K562 (cell line): ENCODE measurements around the gene MMP27. TPM values are rescaled to one million over a fixed set of nuclear protein-coding genes. Genes with fewer than 3 reads are reported as not detected.

Source experiments
- AFF4 ChIP-seq: sonication (generic); formaldehyde crosslinking; IDR thresholded peaks from 2 replicates; pipeline ENCODE4 v1.8.0; 2023; ENCODE audit warnings: mild to moderate bottlenecking, missing genetic modification reagents
- BRF1 ChIP-seq: IDR thresholded peaks from 3 replicates; pipeline ENCODE4 v1.6.1; 2011; ENCODE audit warnings: borderline replicate concordance, mild to moderate bottlenecking; ENCODE audit not compliant: insufficient read length; ENCODE audit errors: extremely low read depth
- CREM ChIP-seq: IDR thresholded peaks from 2 replicates; pipeline ENCODE4 v1.6.1; 2014; ENCODE audit warnings: antibody characterized with exemption, low read depth
- CXXC5 ChIP-seq: fragments of 250-450 bp; sonication (Bioruptor Pico); IDR thresholded peaks from 2 replicates; pipeline ENCODE4 v1.8.0; 2022; ENCODE audit warnings: inconsistent platforms, mild to moderate bottlenecking, moderate library complexity
- FUS ChIP-seq: fragments of 200-400 bp; formaldehyde crosslinking; optimal IDR thresholded peaks from 2 replicates; pipeline ENCODE3; 2017; ENCODE audit warnings: low read depth, low read length
- HNRNPUL1 ChIP-seq: fragments of 200-400 bp; formaldehyde crosslinking; IDR thresholded peaks from 2 replicates; pipeline ENCODE4 v1.6.1; 2017; ENCODE audit warnings: low read length
- HOXB6 ChIP-seq: fragments of 250-450 bp; sonication (Bioruptor Pico); IDR thresholded peaks from 2 replicates; pipeline ENCODE4 v1.5.1; 2022; ENCODE audit warnings: mild to moderate bottlenecking, borderline replicate concordance
- MAZ ChIP-seq, 2 experiments: fragments of 450-650 bp in 1 of 2; sonication (generic) in 1 of 2; formaldehyde crosslinking; IDR thresholded peaks in 1 of 2; conservative IDR thresholded peaks in 1 of 2; 2 replicates each; pipeline versions ENCODE4 v1.4.0 to v1.5.0; 2020; ENCODE audit warnings: mild to moderate bottlenecking in 1 of 2, missing genetic modification reagents in 1 of 2
- MIER1 ChIP-seq: fragments of 450-650 bp; IDR thresholded peaks from 2 replicates; pipeline ENCODE4 v1.6.1; 2016; ENCODE audit warnings: antibody characterized with exemption, mild to moderate bottlenecking, low read depth
- RERE ChIP-seq: sonication (generic); formaldehyde crosslinking; IDR thresholded peaks from 2 replicates; pipeline ENCODE4 v1.8.0; 2023; ENCODE audit warnings: missing genetic modification reagents, mild to moderate bottlenecking, borderline replicate concordance
- RFX7 ChIP-seq: fragments of 250-450 bp; sonication (Bioruptor Pico); IDR thresholded peaks from 2 replicates; pipeline ENCODE4 v1.5.1; 2021; ENCODE audit warnings: mild to moderate bottlenecking
- ZBTB2 ChIP-seq: fragments of 450-650 bp; IDR thresholded peaks from 2 replicates; pipeline ENCODE4 v1.6.1; 2016; ENCODE audit warnings: antibody characterized with exemption
- ZBTB5 ChIP-seq: fragments of 450-650 bp; IDR thresholded peaks from 2 replicates; pipeline ENCODE4 v1.6.1; 2017; ENCODE audit warnings: antibody characterized with exemption
- ZNF347 ChIP-seq: fragments of 450-650 bp; formaldehyde crosslinking; IDR thresholded peaks from 2 replicates; pipeline ENCODE4 v1.4.0; 2020; ENCODE audit warnings: low read depth, mild to moderate bottlenecking, moderate library complexity
- ZNF695 ChIP-seq: fragments of 450-650 bp; formaldehyde crosslinking; IDR thresholded peaks from 2 replicates; pipeline ENCODE4 v1.4.0; 2020; ENCODE audit warnings: mild to moderate bottlenecking, moderate library complexity
- polyA plus RNA-seq, 8 experiments: library from polyadenylated mRNA; depleted of rRNA in 4 of 8; stranded (reverse) in 5 of 8; unstranded in 3 of 8; fragments of >200 nt; fragmentation: Nextera tagmentation in 2 of 8; fragmentation: Illumina TruSeq in 1 of 8; extraction: Ambion mirVana in 2 of 8; extraction: Trizol in 1 of 8; gene quantifications; 2 replicates each; pipeline versions ENCODE4 v1.2.1 to v1.2.3, GENCODE V29; 2011 to 2014; ENCODE audit warnings: inconsistent platforms in 1 of 8, missing spikeins in 1 of 8
- total RNA-seq, 7 experiments: library from RNA; depleted of rRNA in 6 of 7; stranded (reverse); fragments of >200 nt in 6 of 7; fragmentation: Illumina TruSeq in 2 of 7; extraction: Trizol in 2 of 7; gene quantifications; 2 replicates each; pipeline versions ENCODE4 v1.2.1 to v1.2.3, GENCODE V29; 2011 to 2021; ENCODE audit warnings: low replicate concordance in 1 of 7

MMP27 gene
- total and polyA plus RNA-seq, 9 of the 15 experiments (the other 6 are each of a cell fraction or from before 2014, with no cell fraction given), result not detected

- TF ChIP-seq AFF4 (CRISPR knock-in tag) (no peak), CXXC5 (CRISPR knock-in tag) (no peak), CREM (no peak), HNRNPUL1 (no peak), MIER1 (no peak), ZBTB5 (no peak), ZNF695 (CRISPR knock-in tag) (no peak), HOXB6 (no peak), FUS (no peak), BRF1 (no peak), RFX7 (CRISPR knock-in tag) (no peak), ZNF347 (CRISPR knock-in tag) (no peak), ZBTB2 (no peak), MAZ (CRISPR knock-in tag; conservative IDR thresholded peaks at IDR 0.05 in 1 of 2, IDR thresholded peaks at IDR 0.05 in 1 of 2) (no peak), RERE (CRISPR knock-in tag) (no peak)
Measured at GRCh38 chr11:102653744-102654291, 51.8 kb downstream of the MMP27 start (continued).
